PC-9 (cell line): ENCODE results near the gene AMACR. TPM values are rescaled to one million over a fixed set of nuclear protein-coding genes. Genes with fewer than 3 reads are reported as not detected.

Source experiments
- BruUV-seq: library from RNA; stranded (reverse); fragments of 400-500 nt; replicated peaks from 2 replicates; lab custom pipeline; 2021; lab: Mats Ljungman, UMichigan
- CTCF ChIA-PET: fragments of 300-600 bp; sonication (Branson Sonifier 250); formaldehyde crosslinking; loops from one replicate; lab custom pipeline; 2022; ENCODE audit warnings: antibody characterized with exemption; lab: Charles Lee
- POLR2A ChIA-PET: fragments of 300-600 bp; sonication (Branson Sonifier 250); formaldehyde crosslinking; loops from one replicate; lab custom pipeline; 2022; ENCODE audit warnings: antibody characterized with exemption; ENCODE audit not compliant: unreplicated experiment; lab: Charles Lee
- DNase-seq, 2 experiments: peaks; one replicate each; pipeline versions ENCODE4 v3.0.0 to v3.0.0-alpha.2; 2015 to 2022; ENCODE audit warnings: mixed read lengths in 1 of 2
- H2AFZ ChIP-seq: fragments of 200-600 bp; sonication (generic); 2 replicates; pipeline ENCODE4 v1.8.1; 2017; ENCODE audit warnings: antibody characterized with exemption
- H3F3A ChIP-seq: fragments of 200-600 bp; sonication (generic); 2 replicates; pipeline ENCODE4 v1.8.1; 2017; ENCODE audit warnings: antibody characterized with exemption, mild to moderate bottlenecking, low read depth; ENCODE audit not compliant: insufficient read depth
- H3K27ac ChIP-seq: fragments of 200-600 bp; sonication (generic); 2 replicates; pipeline ENCODE4 v1.6.1; 2016; ENCODE audit warnings: mixed run types
- H3K27me3 ChIP-seq: fragments of 200-600 bp; sonication (generic); 2 replicates; pipeline ENCODE4 v1.6.1; 2016; ENCODE audit warnings: low read depth, mixed run types; ENCODE audit not compliant: insufficient read depth
- H3K36me3 ChIP-seq: fragments of 200-600 bp; sonication (generic); 2 replicates; pipeline ENCODE4 v1.6.1; 2016; ENCODE audit warnings: low read depth, mixed run types
- H3K4me1 ChIP-seq: fragments of 200-600 bp; sonication (generic); replicated peaks from 2 replicates; pipeline ENCODE4 v1.6.1; 2016; ENCODE audit warnings: mixed run types; ENCODE audit not compliant: insufficient read depth
- H3K4me2 ChIP-seq: fragments of 200-600 bp; sonication (generic); 2 replicates; pipeline ENCODE4 v1.6.1; 2017; ENCODE audit warnings: mixed run types
- H3K4me3 ChIP-seq: fragments of 200-600 bp; sonication (generic); 2 replicates; pipeline ENCODE4 v1.6.1; 2016; ENCODE audit warnings: mixed run types
- H3K79me2 ChIP-seq: fragments of 200-600 bp; sonication (generic); 2 replicates; pipeline ENCODE4 v1.6.1; 2017; ENCODE audit warnings: low read depth, mixed run types
- H3K9me2 ChIP-seq: fragments of 200-600 bp; sonication (generic); 2 replicates; pipeline ENCODE4 v1.8.1; 2017; ENCODE audit warnings: mild to moderate bottlenecking; ENCODE audit not compliant: insufficient read depth
- H3K9me3 ChIP-seq: fragments of 200-600 bp; sonication (generic); 2 replicates; pipeline ENCODE4 v1.8.1; 2016; ENCODE audit warnings: low read depth; ENCODE audit not compliant: insufficient read depth
- H4K20me1 ChIP-seq: fragments of 200-600 bp; sonication (generic); 2 replicates; pipeline ENCODE4 v1.8.1; 2017; ENCODE audit not compliant: insufficient read depth
- EZH2 ChIP-seq: fragments of 200-600 bp; sonication (generic); IDR thresholded peaks from 2 replicates; pipeline ENCODE4 v1.8.0; 2017; ENCODE audit warnings: antibody characterized with exemption, low read depth
- intact Hi-C: fragments of 100-400 bp; cut with micrococcal nuclease; formaldehyde crosslinking; loops from one replicate; pipeline ENCODE4 v1.10.0; 2022; ENCODE audit not compliant: unreplicated experiment
- total RNA-seq: library from RNA; stranded (reverse); gene quantifications from 2 replicates; pipeline ENCODE4 v1.2.3, GENCODE V29; 2021
- TF ChIP-seq, protein P1 (sequence below): fragments of 200-600 bp; sonication (generic); conservative IDR thresholded peaks from 2 replicates; pipeline ENCODE4 v1.6.1; 2017; ENCODE audit warnings: mixed run types, antibody characterized with exemption, mild to moderate bottlenecking, moderate library complexity

AMACR gene
- total RNA-seq, 1 experiment from 2014 or later = 31.2 TPM

GRCh38 chr5:34017254-34017653 lies 9.4 kb upstream of the AMACR start:
- POLR2A ChIA-PET = no interaction called here
- intact Hi-C loops = no loop called here
- no TSS peak for BruUV-seq

DNA sequence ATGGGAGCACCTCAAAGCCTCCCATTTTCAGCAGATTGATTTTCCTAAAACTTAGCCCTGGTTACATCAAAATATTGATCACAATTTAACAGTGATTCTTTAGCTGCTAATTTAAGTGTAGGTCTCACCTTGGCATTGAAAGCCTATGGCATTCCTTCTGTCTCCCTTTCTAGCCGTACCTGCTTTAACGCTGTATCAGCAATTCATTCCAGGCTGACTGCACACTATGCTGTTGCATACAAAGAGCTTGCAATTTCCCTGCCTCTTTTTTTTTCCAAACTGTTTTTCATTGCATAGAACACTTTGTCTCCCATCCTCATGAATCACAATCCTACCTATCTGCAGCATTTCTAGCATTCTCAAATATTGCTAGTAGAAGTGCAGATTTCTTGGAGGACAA lies 8.9 kb upstream of the AMACR start:
- Histone ChIP-seq H3K4me1 (no peaks in the 10 kb centered on the region), H3K9me3 (no peaks in the 10 kb centered on the region), H2AFZ (no peak overlapping the region), H3K79me2 (no peaks in the 10 kb centered on the region), H3F3A (no peaks in the 10 kb centered on the region), H3K9me2 (no peaks in the 10 kb centered on the region), H3K27me3 (no peaks in the 10 kb centered on the region), H3K36me3 (no peaks in the 10 kb centered on the region), H4K20me1 (no peaks in the 10 kb centered on the region), H3K4me2 (no peak overlapping the region), H3K4me3 (no peak overlapping the region), H3K27ac (no peak overlapping the region)
- ChIA-PET CTCF (no interaction called here), POLR2A (no interaction called here)
- BruUV-seq = no TSS peak
- intact Hi-C loops = no loop called here
- TF ChIP-seq EZH2 = no peak
- TF ChIP-seq, protein P1, sequence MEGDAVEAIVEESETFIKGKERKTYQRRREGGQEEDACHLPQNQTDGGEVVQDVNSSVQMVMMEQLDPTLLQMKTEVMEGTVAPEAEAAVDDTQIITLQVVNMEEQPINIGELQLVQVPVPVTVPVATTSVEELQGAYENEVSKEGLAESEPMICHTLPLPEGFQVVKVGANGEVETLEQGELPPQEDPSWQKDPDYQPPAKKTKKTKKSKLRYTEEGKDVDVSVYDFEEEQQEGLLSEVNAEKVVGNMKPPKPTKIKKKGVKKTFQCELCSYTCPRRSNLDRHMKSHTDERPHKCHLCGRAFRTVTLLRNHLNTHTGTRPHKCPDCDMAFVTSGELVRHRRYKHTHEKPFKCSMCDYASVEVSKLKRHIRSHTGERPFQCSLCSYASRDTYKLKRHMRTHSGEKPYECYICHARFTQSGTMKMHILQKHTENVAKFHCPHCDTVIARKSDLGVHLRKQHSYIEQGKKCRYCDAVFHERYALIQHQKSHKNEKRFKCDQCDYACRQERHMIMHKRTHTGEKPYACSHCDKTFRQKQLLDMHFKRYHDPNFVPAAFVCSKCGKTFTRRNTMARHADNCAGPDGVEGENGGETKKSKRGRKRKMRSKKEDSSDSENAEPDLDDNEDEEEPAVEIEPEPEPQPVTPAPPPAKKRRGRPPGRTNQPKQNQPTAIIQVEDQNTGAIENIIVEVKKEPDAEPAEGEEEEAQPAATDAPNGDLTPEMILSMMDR = no peak
- DNase-seq = no peak

More at GRCh38 chr5:34017254-34017653, 9.4 kb upstream of the AMACR start:
- TF ChIP-seq EZH2 = no peak
- TF ChIP-seq, protein P1 = no peak
- no peak for DNase-seq
- Histone ChIP-seq H3K27ac (no peak overlapping the region), H3F3A (no peaks in the 10 kb centered on the region), H3K27me3 (no peaks in the 10 kb centered on the region), H3K79me2 (no peaks in the 10 kb centered on the region), H3K4me3 (no peak overlapping the region), H3K9me2 (no peaks in the 10 kb centered on the region), H4K20me1 (no peaks in the 10 kb centered on the region), H3K4me2 (no peak overlapping the region), H3K9me3 (no peaks in the 10 kb centered on the region), H3K4me1 (no peaks in the 10 kb centered on the region), H2AFZ (no peak overlapping the region), H3K36me3 (no peaks in the 10 kb centered on the region)
- CTCF ChIA-PET = no interaction called here

GRCh38 chr5:34016222-34016621 lies 8.4 kb upstream of the AMACR start:
- no peak for DNase-seq
- Histone ChIP-seq H2AFZ (no peak overlapping the region), H3K27ac (no peak overlapping the region), H3K9me2 (no peaks in the 10 kb centered on the region), H4K20me1 (no peaks in the 10 kb centered on the region), H3K4me1 (no peaks in the 10 kb centered on the region), H3K79me2 (no peaks in the 10 kb centered on the region), H3K4me3 (no peak overlapping the region), H3K27me3 (no peaks in the 10 kb centered on the region), H3F3A (no peaks in the 10 kb centered on the region), H3K36me3 (no peaks in the 10 kb centered on the region), H3K4me2 (no peak overlapping the region), H3K9me3 (no peaks in the 10 kb centered on the region)
- BruUV-seq = no TSS peak
- intact Hi-C loops = no loop called here
- ChIA-PET POLR2A (no interaction called here), CTCF (no interaction called here)
- TF ChIP-seq EZH2 = no peak
- TF ChIP-seq, protein P1 = no peak
